ENCODE results near the gene GRID1.

Gene GRID1

DNA sequence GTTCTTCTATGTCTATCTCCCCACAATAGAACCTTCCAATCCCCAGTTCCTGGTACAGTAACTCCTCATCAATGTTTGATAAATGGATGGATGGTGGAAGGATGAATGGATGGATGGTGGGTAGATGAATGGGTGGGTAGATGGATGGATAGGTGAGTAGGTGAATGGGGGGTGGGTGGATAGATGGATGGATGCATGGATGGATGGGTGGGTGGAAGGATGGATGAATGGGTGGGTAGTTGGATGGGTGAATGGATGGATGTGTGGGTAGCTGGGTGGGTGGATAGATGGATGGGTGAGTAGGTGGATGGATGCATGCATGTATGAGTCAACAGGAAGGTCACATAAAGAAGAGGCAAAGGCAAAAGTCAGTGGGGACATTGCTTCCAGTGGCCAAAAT is 116.8 kb downstream of the GRID1 start:
- no peak overlapping the region for H3K27ac ChIP-seq
- TF ChIP-seq, protein P1, sequence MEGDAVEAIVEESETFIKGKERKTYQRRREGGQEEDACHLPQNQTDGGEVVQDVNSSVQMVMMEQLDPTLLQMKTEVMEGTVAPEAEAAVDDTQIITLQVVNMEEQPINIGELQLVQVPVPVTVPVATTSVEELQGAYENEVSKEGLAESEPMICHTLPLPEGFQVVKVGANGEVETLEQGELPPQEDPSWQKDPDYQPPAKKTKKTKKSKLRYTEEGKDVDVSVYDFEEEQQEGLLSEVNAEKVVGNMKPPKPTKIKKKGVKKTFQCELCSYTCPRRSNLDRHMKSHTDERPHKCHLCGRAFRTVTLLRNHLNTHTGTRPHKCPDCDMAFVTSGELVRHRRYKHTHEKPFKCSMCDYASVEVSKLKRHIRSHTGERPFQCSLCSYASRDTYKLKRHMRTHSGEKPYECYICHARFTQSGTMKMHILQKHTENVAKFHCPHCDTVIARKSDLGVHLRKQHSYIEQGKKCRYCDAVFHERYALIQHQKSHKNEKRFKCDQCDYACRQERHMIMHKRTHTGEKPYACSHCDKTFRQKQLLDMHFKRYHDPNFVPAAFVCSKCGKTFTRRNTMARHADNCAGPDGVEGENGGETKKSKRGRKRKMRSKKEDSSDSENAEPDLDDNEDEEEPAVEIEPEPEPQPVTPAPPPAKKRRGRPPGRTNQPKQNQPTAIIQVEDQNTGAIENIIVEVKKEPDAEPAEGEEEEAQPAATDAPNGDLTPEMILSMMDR (conservative IDR thresholded peaks at IDR 0.05), result no peak

DNA sequence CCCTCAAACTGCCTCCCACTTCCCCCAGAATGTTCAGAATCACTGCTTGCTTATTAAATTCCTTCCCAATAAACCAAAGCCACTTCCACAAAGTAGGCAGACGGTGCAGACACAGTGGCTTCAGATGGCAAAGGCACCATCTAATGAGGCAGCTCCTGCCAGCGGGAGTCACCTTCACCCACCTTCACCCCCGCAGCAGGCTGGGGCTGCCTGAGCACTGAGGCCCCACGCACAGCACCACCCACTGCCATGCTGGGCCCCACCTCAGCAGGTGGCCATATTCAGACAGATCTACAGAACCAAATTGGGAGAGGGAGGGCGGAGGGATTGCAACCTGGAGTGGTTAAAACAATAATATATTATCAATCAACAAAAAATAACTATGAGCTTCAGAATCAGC is 118.5 kb downstream of the GRID1 start:
- H3K27ac ChIP-seq, result no peak overlapping the region
- TF ChIP-seq, protein P1 (conservative IDR thresholded peaks at IDR 0.05), result no peak

DNA sequence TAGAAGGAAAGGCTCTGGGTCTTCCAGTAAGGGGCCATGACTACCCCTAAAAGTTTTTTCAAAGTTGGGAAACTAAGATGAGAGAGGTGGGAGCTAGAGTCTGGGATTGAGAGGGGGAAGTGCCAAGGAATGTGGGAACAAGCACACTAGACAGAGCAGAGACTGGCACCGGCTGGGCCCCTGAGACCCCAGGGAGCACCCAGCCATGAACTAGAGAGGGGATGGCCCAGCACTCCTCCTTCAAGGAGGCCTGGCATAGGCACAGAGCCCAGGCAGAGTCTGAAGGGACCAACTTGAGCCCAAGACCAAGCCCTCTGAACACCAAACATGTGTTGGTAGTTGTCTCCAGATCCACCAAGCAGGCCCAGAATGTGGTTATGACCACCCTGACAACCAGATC is 119.0 kb downstream of the GRID1 start:
- H3K27ac ChIP-seq, result no peak overlapping the region
- TF ChIP-seq, protein P1 (conservative IDR thresholded peaks at IDR 0.05), result no peak

DNA sequence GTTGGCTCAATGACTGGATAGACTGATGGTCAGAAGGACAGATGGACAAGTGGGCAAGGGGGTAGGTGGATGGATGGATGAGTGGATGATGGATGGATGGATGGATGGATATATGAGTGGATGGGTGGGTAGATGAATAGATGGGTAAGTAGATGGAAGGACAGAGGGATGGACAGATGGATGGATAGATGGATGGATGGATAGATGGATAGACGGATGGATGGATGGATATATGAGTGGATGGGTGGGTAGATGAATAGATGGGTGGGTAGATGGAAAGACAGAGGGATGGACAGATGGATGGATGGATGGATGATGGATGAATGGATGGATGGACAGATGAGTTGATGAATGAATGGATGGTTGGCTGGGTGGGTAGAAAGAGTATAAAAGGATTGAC is 119.5 kb downstream of the GRID1 start:
- TF ChIP-seq, protein P1 (conservative IDR thresholded peaks at IDR 0.05), result no peak

GRCh38 chr10:86246279-86246940 is 120.2 kb downstream of the GRID1 start:
- TF ChIP-seq, protein P1 (conservative IDR thresholded peaks at IDR 0.05), result no peak

More for the DNA sequence above, 119.5 kb downstream of the GRID1 start:
- no peak overlapping the region for H3K27ac ChIP-seq

GRCh38 chr10:86245015-86245394 is 121.6 kb downstream of the GRID1 start:
- TF ChIP-seq, protein P1 (conservative IDR thresholded peaks at IDR 0.05), result no peak
- H3K27ac ChIP-seq, result no peak overlapping the region

More at GRCh38 chr10:86246279-86246940, 120.2 kb downstream of the GRID1 start:
- H3K27ac ChIP-seq, result no peak overlapping the region

DNA sequence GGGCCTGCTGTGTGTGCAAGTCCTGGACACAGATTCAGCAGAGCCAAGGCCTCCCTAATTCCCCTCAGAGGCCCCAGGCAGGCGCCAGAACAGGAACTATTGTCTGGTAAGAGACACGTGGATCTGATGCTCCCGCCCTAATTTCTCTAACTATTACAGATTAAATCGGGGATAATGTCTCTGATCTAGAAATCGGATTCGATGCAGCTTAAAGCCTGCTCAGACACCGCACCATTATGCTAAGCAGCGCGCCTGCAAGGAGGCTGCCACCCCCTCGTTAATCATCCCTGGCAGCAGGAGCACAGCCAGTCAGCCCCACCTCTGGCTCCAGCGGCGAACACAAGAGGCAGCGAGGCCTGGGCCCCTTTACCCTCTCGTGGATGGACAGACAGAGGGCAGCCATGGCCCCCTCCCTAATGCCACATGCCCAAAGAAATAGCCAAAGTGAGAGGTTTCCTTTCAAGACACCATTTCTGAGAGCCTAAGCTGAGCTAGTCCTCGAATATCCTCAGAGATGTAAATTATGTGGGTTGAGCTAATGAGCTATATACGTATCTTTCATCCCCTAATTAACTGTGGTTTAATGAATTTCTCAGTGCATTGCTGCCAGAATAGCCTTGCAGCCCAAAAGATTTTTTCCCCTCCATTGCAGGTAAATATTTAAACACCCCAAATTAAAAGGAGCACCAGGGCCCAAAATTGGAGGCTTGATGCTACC is 122.1 kb downstream of the GRID1 start:
- TF ChIP-seq, protein P1 (conservative IDR thresholded peaks at IDR 0.05), result no peak
- H3K27ac ChIP-seq, result no peak overlapping the region
